Measurements from ENCODE around the gene GRIK3.

GRCh38 chr1:36755303-36756230, 278.7 kb downstream of the GRIK3 start:
- TF ChIP-seq, protein P1, sequence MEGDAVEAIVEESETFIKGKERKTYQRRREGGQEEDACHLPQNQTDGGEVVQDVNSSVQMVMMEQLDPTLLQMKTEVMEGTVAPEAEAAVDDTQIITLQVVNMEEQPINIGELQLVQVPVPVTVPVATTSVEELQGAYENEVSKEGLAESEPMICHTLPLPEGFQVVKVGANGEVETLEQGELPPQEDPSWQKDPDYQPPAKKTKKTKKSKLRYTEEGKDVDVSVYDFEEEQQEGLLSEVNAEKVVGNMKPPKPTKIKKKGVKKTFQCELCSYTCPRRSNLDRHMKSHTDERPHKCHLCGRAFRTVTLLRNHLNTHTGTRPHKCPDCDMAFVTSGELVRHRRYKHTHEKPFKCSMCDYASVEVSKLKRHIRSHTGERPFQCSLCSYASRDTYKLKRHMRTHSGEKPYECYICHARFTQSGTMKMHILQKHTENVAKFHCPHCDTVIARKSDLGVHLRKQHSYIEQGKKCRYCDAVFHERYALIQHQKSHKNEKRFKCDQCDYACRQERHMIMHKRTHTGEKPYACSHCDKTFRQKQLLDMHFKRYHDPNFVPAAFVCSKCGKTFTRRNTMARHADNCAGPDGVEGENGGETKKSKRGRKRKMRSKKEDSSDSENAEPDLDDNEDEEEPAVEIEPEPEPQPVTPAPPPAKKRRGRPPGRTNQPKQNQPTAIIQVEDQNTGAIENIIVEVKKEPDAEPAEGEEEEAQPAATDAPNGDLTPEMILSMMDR (IDR thresholded peaks at IDR 0.05; ENCODE audit: low read depth, low read length, poor library complexity, severe bottlenecking), result no peak
- no peak for TF ChIP-seq EZH2phosphoT487 (IDR thresholded peaks at IDR 0.05; ENCODE audit: borderline replicate concordance, low read length)

Measured in DOHH2 (cell line).